ENCODE measurements around the gene VRK1.

- no peak for TF ChIP-seq CTCF (IDR thresholded peaks at IDR 0.05)
- TF ChIP-seq POLR2AphosphoS5 (IDR thresholded peaks at IDR 0.05) = no peak
These were observed 91.0 kb downstream of the VRK1 start for GRCh38 chr14:96888158-96888557.

All from suprapubic skin (tissue), 3 donors.